Measurements from ENCODE around the gene TPRG1L.

The TPRG1L gene

DNA sequence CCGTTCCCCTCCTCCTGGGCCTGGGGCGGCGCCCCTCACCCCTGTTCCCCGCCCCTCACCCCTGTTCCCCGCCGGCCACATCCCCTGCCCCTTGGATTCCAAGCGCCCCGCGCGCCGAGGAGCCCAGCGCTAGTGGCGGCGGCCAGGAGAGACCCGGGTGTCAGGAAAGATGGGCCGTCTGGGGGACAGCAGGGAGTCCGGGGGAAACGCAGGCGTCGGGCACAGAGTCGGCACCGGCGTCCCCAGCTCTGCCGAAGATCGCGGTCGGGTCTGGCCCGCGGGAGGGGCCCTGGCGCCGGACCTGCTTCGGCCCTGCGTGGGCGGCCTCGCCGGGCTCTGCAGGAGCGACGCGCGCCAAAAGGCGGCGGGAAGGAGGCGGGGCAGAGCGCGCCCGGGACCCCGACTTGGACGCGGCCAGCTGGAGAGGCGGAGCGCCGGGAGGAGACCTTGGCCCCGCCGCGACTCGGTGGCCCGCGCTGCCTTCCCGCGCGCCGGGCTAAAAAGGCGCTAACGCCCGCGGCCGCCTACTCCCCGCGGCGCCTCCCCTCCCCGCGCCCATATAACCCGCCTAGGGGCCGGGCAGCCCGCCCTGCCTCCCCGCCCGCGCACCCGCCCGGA is 27.2 kb downstream of the TPRG1L start, which contains the start of gene TP73:
TP73 (plus strand) TSS at position 587 of the 618 bp plus-strand sequence. CDS start 29,850 bp downstream, outside the sequence.
- Histone ChIP-seq H3K27me3 (replicated peaks; ENCODE audit: control insufficient read depth, insufficient read depth, low read length) (peaks cover 45% of the 10 kb centered on the region), H3K4me3 (ENCODE audit: low read length) (no peak within 1 kb of the TSS), H3K9me3 (ENCODE audit: control insufficient read depth, low read length) (no peaks in the 10 kb centered on the region), H3K9ac (ENCODE audit: low read length) (no peak within 1 kb of the TSS), H3K36me3 (ENCODE audit: control insufficient read depth, insufficient read depth, low read length, severe bottlenecking) (peaks cover 7% of the 10 kb centered on the region), H3K4me1 (ENCODE audit: control insufficient read depth, insufficient read depth, low read length) (peaks cover 5% of the 10 kb centered on the region)
- DNase-seq (ENCODE audit: low read depth), result peak; percentile 10

DNA sequence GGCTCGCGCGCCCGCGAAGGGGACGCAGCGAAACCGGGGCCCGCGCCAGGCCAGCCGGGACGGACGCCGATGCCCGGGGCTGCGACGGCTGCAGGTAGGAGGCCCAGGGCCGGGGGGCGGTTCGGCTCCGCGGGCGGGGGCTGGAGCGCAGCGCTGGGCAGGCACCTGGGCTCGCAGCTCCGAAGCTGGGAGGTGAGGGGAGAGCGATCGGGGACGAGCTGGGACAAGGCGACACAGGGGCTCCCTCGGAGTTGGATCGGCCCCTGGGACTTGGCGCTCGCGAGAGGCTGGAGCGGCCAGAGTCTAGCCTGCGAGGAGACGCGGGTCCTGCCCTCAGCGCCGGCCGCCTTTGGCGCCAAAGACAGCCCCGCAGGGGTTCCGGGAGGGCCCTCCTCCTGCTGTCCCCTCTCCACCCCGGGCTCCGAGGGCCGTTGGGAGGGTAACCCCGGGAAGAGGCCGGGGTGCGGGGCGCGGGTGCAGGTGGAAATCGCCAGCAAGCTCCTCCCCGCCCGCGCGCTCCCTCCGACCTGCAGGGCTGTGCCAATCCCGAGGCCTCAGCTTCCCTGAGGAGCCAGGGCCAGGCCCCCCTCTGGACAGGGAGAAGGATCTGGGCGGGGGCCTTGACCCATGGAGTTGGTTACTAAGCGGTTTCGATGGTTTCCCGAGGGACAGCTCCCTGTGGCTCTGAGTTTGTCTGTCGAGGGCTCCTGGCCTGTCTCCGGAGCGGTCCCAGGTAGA is 27.9 kb downstream of the TPRG1L start:
- Histone ChIP-seq H3K9ac (ENCODE audit: low read length) (no peak overlapping the region), H3K9me3 (ENCODE audit: control insufficient read depth, low read length) (no peaks in the 10 kb centered on the region), H3K27me3 (replicated peaks; ENCODE audit: control insufficient read depth, insufficient read depth, low read length) (peaks cover 50% of the 10 kb centered on the region), H3K4me3 (ENCODE audit: low read length) (no peak overlapping the region), H3K36me3 (ENCODE audit: control insufficient read depth, insufficient read depth, low read length, severe bottlenecking) (peaks cover under 1% of the 10 kb centered on the region), H3K4me1 (ENCODE audit: control insufficient read depth, insufficient read depth, low read length) (peaks cover 5% of the 10 kb centered on the region)
- DNase-seq (ENCODE audit: low read depth), result no peak

DNA sequence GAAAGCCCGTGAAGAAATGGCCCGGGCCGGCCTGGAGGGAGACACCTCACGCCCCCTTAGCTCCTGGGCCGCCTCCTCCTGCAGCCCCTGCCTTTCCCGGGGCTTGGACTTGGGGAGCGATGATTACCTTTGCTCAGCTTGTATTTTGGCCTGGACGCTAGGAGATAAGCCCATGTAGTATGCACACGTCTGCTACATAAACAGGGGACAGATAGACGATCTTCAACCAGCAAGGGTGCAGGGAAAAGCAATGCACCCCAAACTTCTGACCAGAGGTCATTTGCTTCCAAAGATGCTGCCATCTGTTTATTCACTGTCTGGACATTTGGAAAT is 28.4 kb downstream of the TPRG1L start:
- Histone ChIP-seq H3K4me3 (ENCODE audit: low read length) (no peak overlapping the region), H3K4me1 (ENCODE audit: control insufficient read depth, insufficient read depth, low read length) (peaks cover 5% of the 10 kb centered on the region), H3K36me3 (ENCODE audit: control insufficient read depth, insufficient read depth, low read length, severe bottlenecking) (no peaks in the 10 kb centered on the region), H3K9me3 (ENCODE audit: control insufficient read depth, low read length) (no peaks in the 10 kb centered on the region), H3K9ac (ENCODE audit: low read length) (no peak overlapping the region), H3K27me3 (replicated peaks; ENCODE audit: control insufficient read depth, insufficient read depth, low read length) (peaks cover 56% of the 10 kb centered on the region)
- DNase-seq (ENCODE audit: low read depth), result no peak

DNA sequence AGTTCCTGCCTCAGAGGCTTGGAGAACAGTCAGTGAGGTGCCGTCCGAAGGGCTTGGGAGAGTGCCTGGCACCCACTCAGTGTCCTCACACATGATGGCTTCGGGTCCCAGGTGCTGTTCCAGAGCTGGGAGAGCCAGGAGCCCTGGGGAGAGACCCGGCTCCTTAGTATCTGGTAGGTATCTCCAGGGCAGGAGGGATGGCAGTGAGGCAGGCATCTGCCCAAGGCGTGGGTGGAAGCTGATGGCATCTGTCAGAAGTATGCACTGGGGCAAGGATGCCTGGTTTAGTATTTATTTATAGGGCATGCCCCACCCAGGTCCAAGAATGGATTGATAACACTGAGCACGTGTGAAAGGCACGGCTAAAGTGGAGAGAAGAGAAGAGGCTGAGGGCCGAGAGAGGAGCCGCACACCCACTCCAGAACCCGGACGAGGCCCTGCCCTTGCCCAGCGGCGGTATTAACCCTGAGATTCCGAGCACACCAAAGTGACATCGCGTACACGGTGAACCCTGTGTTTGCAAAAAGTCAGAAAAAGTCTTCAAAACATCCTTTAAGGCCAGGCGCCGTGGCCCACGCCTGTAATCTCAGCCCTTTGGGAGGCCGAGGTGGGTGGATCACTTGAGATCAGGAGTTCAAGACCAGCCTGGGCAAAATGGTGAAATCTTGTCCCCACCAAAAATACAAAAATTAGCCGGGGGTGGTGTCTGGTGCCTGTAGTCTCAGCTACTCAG is 29.9 kb downstream of the TPRG1L start:
- Histone ChIP-seq H3K36me3 (ENCODE audit: control insufficient read depth, insufficient read depth, low read length, severe bottlenecking) (no peaks in the 10 kb centered on the region), H3K4me1 (ENCODE audit: control insufficient read depth, insufficient read depth, low read length) (no peaks in the 10 kb centered on the region), H3K9me3 (ENCODE audit: control insufficient read depth, low read length) (no peaks in the 10 kb centered on the region), H3K9ac (ENCODE audit: low read length) (no peak overlapping the region), H3K27me3 (replicated peaks; ENCODE audit: control insufficient read depth, insufficient read depth, low read length) (peaks cover 62% of the 10 kb centered on the region), H3K4me3 (ENCODE audit: low read length) (no peak overlapping the region)
- no peak for DNase-seq (ENCODE audit: low read depth)

DNA sequence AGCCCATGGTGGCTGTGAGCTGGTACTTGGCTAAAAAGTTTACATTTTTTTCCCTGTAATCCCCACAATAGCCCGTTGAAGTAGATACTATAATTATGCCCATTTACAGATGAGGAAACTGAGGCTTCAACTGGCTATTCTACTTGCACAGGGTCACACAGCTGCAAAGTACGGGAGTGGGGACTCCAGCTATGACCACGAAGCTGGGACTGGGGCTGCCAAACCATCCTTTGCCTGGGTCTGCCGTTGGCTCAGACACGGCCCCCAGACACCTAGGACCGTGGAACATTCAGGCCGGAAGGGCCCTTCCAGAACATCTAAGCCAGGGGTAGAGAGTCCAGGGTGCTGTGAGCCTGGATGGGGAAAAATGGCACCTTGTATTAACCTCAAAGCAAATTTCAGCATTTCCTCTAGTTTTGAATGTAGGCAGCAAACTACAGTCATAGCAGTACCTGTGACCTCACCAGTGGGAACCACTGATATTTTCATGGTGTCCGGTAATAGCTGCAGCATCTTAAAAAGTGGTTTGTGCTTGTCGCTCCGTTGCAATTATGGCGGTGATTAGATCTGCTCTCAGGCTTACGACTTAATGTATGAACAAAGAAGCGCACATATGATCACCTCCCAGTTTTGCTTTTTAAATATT is 31.8 kb downstream of the TPRG1L start:
- no peaks in the 10 kb centered on the region for H3K36me3 ChIP-seq (ENCODE audit: control insufficient read depth, insufficient read depth, low read length, severe bottlenecking)
- peaks cover 57% of the 10 kb centered on the region for H3K27me3 ChIP-seq (replicated peaks; ENCODE audit: control insufficient read depth, insufficient read depth, low read length)
- H3K9ac ChIP-seq (ENCODE audit: low read length), result no peak overlapping the region
- H3K4me3 ChIP-seq (ENCODE audit: low read length), result no peak overlapping the region
- H3K9me3 ChIP-seq (ENCODE audit: control insufficient read depth, low read length), result no peaks in the 10 kb centered on the region
- no peak for DNase-seq (ENCODE audit: low read depth)
- H3K4me1 ChIP-seq (ENCODE audit: control insufficient read depth, insufficient read depth, low read length), result no peaks in the 10 kb centered on the region

DNA sequence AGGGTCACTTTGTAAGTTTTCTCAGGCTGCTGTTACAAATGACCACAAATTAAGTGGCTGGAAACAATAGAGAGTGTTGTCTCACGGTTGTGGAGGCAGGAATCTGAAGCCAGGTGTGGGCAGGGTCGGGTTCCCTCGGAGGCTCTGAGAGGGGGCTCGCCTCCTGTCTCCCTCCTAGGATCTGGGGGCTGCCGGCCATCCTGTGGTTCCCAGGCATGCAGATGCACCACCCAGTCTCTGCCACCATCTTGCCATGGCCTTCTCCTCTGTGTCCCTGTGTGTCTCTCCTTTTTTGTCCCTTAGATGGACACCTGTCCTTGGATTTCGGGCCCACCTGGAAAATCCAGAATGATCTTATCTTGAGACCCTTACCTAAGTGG is 32.3 kb downstream of the TPRG1L start:
- DNase-seq (ENCODE audit: low read depth), result no peak
- H3K36me3 ChIP-seq (ENCODE audit: control insufficient read depth, insufficient read depth, low read length, severe bottlenecking), result no peaks in the 10 kb centered on the region

DNA sequence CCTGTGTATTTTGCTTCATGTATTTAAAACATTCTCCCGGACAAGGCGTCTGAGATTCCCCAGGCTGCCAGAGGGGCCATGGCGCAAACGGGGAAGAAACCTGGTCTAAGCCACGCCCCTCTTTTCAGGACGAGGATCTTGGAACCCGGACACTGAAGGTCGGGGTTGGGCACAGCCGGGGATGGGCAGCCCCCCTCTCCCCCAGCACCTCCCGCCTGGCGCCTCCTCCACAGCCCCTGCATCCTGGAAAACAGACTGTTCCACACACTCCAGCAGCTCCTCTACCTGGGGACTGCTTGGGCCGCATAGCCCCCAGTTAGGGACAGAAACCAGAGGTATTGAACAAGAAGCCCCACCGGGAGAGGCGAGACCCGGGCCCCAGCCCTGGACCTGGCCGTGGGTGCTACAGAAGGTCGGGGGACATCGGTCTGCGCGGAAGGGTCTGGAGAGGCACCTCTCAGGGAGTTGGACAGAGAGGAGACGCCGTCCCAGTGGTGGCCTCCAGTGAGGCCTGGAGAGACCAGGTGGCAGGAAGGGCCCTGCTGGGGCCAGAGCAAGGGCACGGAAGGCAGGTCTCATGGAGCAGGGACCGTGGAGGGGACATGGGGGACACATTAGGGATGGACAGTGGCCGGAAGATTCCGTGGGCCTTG is 32.9 kb downstream of the TPRG1L start:
- no peak for DNase-seq (ENCODE audit: low read depth)
- Histone ChIP-seq H3K27me3 (replicated peaks; ENCODE audit: control insufficient read depth, insufficient read depth, low read length) (peaks cover 64% of the 10 kb centered on the region), H3K36me3 (ENCODE audit: control insufficient read depth, insufficient read depth, low read length, severe bottlenecking) (no peaks in the 10 kb centered on the region), H3K4me1 (ENCODE audit: control insufficient read depth, insufficient read depth, low read length) (no peaks in the 10 kb centered on the region), H3K9ac (ENCODE audit: low read length) (no peak overlapping the region), H3K9me3 (ENCODE audit: control insufficient read depth, low read length) (no peaks in the 10 kb centered on the region), H3K4me3 (ENCODE audit: low read length) (no peak overlapping the region)

More for the DNA sequence above, 32.3 kb downstream of the TPRG1L start:
- no peak overlapping the region for H3K4me3 ChIP-seq (ENCODE audit: low read length)
- H3K4me1 ChIP-seq (ENCODE audit: control insufficient read depth, insufficient read depth, low read length), result no peaks in the 10 kb centered on the region
- peaks cover 59% of the 10 kb centered on the region for H3K27me3 ChIP-seq (replicated peaks; ENCODE audit: control insufficient read depth, insufficient read depth, low read length)
- no peak overlapping the region for H3K9ac ChIP-seq (ENCODE audit: low read length)
- H3K9me3 ChIP-seq (ENCODE audit: control insufficient read depth, low read length), result no peaks in the 10 kb centered on the region

DNA sequence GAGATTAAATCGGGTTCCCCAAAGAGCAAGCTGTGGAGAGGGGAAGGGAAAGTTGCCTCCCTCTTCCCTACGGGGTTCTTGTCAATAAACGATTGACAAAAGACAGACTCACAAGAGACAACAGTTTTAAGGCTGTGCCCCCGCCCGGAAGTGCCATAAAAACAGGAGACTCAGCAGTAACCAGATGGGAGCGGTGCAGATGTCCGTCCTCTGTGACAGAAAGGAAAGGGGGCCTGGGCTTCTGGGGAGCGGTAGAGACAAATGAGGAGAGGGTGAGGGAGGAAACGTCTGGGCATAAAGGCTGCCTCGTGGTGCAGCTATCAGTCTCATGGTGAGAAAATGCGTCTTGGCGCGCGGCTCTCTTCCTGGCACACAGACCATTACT is 33.4 kb downstream of the TPRG1L start:
- H3K9ac ChIP-seq (ENCODE audit: low read length), result no peak overlapping the region
- H3K36me3 ChIP-seq (ENCODE audit: control insufficient read depth, insufficient read depth, low read length, severe bottlenecking), result no peaks in the 10 kb centered on the region
- H3K4me3 ChIP-seq (ENCODE audit: low read length), result no peak overlapping the region
- peaks cover 66% of the 10 kb centered on the region for H3K27me3 ChIP-seq (replicated peaks; ENCODE audit: control insufficient read depth, insufficient read depth, low read length)
- no peak for DNase-seq (ENCODE audit: low read depth)
- no peaks in the 10 kb centered on the region for H3K9me3 ChIP-seq (ENCODE audit: control insufficient read depth, low read length)
- no peaks in the 10 kb centered on the region for H3K4me1 ChIP-seq (ENCODE audit: control insufficient read depth, insufficient read depth, low read length)

DNA sequence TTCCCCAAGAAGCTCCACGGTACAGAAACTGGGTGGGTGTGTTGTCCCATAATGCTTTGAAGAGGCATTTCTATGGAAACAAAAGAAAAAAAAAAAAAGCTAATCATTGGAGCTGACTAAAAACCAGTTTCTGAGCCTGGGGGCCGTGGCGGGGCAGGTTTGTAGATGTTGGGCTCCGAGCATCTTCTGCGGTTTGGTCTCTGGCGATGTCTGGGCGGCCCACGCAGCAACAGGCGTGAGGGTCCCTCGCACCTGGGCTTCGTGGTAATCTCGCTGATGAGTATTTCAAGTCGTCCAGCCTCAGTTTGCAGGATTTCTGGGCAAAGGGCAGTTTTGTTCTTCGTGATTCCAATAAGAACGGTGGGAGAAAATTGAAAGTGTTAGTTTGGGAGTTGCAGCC is 34.3 kb downstream of the TPRG1L start:
- no peak overlapping the region for H3K4me3 ChIP-seq (ENCODE audit: low read length)
- H3K4me1 ChIP-seq (ENCODE audit: control insufficient read depth, insufficient read depth, low read length), result no peaks in the 10 kb centered on the region
- H3K27me3 ChIP-seq (replicated peaks; ENCODE audit: control insufficient read depth, insufficient read depth, low read length), result peaks cover 62% of the 10 kb centered on the region
- H3K9me3 ChIP-seq (ENCODE audit: control insufficient read depth, low read length), result no peaks in the 10 kb centered on the region
- no peaks in the 10 kb centered on the region for H3K36me3 ChIP-seq (ENCODE audit: control insufficient read depth, insufficient read depth, low read length, severe bottlenecking)
- DNase-seq (ENCODE audit: low read depth), result no peak
- H3K9ac ChIP-seq (ENCODE audit: low read length), result no peak overlapping the region

DNA sequence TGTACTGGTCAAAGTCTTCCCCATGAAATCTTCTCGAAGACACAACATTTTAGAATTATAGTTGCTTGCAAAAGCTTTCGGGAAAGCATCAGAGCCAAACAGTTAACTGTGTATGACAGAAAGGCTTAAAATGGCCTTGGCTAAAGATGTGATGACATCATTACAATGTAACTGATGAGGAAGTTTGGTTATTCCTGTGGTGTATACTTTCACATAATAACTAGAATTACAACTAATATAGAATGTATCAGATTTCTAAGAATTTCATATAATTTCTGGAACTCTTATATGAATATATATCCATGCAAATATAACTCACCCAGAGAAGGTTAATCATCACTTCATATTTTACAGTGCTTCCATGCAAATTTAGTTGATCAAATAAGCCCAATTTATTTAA is 35.9 kb downstream of the TPRG1L start:
- DNase-seq (ENCODE audit: low read depth), result peak; percentile 14
- H3K9me3 ChIP-seq (ENCODE audit: control insufficient read depth, low read length), result no peaks in the 10 kb centered on the region
- H3K36me3 ChIP-seq (ENCODE audit: control insufficient read depth, insufficient read depth, low read length, severe bottlenecking), result no peaks in the 10 kb centered on the region
- peaks cover 56% of the 10 kb centered on the region for H3K27me3 ChIP-seq (replicated peaks; ENCODE audit: control insufficient read depth, insufficient read depth, low read length)
- no peaks in the 10 kb centered on the region for H3K4me1 ChIP-seq (ENCODE audit: control insufficient read depth, insufficient read depth, low read length)
- H3K9ac ChIP-seq (ENCODE audit: low read length), result no peak overlapping the region
- H3K4me3 ChIP-seq (ENCODE audit: low read length), result no peak overlapping the region

DNA sequence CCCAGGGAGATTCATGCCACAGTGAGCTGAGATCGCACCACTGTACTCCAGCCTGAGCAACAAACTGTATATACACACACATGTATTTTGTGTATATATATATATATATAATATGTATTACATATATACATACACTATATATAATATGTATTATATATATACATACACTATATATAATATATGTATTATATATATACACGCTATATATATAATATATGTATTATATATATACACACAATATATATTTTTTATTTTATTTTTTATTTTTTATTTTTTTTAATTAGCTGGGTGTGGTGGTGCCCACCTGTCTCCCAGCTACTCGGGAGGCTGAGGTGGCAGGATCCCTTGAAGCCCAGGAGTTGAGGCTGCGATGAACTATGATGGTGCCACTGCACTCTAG is 36.8 kb downstream of the TPRG1L start:
- Histone ChIP-seq H3K4me1 (ENCODE audit: control insufficient read depth, insufficient read depth, low read length) (no peaks in the 10 kb centered on the region), H3K27me3 (replicated peaks; ENCODE audit: control insufficient read depth, insufficient read depth, low read length) (peaks cover 52% of the 10 kb centered on the region), H3K36me3 (ENCODE audit: control insufficient read depth, insufficient read depth, low read length, severe bottlenecking) (no peaks in the 10 kb centered on the region), H3K9ac (ENCODE audit: low read length) (no peak overlapping the region), H3K9me3 (ENCODE audit: control insufficient read depth, low read length) (no peaks in the 10 kb centered on the region), H3K4me3 (ENCODE audit: low read length) (no peak overlapping the region)
- DNase-seq (ENCODE audit: low read depth), result no peak
